GM11168 (cell line): ENCODE data around the gene RIC8B.
"Not testable (repeated sequence)": the region's sequence is repeated elsewhere in the genome, so short reads cannot be mapped to it uniquely, and the experiment has no call there.

Experiments used
- in situ Hi-C: fragments of 300-500 bp; cut with MboI; formaldehyde crosslinking; loops from one replicate; pipeline ENCODE4 v1.12.0; 2022; ENCODE audit warnings: low sequenced_read_pairs; ENCODE audit not compliant: unreplicated experiment

Gene RIC8B

DNA sequence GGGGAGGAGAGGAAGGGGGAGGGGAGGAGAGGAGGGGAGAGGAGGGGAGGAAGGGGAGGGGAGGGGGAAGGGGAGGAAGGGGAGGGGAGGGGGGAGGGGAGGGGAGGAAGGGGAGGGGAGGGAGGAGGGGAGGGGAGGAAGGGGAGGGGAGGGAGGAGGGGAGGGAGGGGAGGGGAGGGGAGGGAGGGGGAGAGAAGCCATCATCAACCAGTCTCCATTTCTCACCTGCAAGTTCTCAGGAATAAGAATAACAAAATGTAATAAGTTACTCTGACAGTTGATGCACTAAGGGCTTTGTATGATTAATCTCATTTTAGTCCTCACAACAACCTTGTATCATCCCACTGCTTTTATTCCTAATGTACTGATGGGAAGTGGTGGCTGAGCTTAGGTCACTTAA is 122.1 kb downstream of the RIC8B start:
- in situ Hi-C loops: no loop called here

GRCh38 chr12:106897082-106897481 is 122.6 kb downstream of the RIC8B start:
- in situ Hi-C loops: no loop called here

DNA sequence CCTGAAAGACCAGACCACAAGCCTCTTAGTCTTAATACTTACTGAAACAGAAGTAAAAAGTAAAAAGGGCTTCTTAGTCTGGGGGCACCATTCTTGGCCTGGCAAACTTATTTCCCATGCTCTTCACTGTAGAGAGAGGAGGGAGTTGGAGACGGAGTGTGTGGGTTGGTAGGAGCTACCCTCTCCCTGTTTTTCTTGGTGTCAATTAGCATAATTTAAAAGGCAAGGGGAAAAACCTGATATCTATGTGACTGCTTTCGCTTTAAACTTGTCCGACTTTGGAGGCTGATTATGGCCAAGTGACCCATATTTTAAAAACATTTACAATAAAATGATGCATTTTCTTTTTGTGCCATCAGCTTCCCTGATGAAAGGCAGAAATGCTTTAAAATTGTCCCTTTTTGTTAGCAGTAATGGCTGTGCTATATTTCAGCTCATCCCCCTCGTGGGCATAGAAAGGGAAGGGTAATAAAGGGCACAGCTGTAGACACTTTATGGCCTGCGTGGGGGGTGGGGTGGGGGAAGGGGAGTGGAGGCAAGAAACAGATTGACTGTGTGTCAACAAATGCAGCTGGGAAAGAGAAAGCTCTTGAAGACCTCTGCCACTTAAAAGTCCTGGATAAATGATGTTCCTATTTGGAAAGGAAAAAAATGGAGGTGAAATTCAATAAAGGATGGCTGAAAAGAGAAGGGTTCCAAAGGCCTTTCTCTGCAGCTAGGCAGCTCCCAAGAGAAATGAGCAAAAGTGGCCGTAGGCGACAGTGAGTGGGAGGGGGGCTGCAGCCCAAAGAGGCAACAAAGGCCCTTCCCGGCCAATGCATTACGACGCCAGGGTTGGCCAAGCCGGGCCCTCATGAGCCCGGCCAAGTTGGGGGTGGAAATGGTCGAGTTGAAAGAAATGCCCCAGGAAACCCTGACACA is 123.8 kb downstream of the RIC8B start:
- in situ Hi-C loops: no loop called here

- in situ Hi-C loops: no loop called here
These were observed 126.1 kb downstream of the RIC8B start for GRCh38 chr12:106900554-106900953.

DNA sequence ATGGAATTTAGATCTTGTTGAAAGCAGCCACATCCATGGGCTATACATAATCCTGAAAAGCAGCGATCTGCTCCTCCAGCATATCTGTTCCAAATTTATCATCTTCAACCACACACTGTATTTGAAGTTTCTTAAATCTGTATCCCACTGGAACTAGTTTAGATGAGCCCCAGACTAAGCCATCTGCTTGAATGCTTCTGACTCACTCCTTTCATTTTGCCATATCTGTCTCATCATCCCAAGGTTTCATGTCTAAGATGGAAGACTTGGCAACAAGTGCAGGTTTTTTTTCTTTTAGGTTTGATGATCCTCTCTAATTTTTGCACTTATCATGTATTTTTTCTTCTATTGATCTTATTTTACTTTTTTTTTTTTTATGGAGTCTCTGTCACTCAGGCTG is 126.8 kb downstream of the RIC8B start:
- in situ Hi-C loops: no loop called here

DNA sequence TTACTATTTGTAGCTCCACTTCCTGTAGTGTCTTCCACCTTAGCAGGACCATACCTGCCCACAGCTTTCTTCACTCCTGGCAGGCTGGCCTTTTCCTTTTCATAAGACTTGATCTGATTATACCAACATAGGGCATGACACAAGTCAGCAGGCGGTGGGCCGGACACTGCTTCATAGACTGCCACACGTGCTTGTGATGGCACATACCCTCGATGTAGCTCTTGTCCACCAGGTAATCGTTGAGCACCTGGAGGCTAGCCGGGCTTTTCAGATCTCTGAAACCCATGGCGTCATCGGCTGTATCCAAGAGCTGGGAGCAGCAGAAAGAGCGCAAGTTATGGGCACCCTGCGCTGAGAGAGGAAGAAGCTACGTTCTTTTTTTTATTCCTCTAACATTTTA is 127.6 kb downstream of the RIC8B start:
- in situ Hi-C loops: no loop called here

DNA sequence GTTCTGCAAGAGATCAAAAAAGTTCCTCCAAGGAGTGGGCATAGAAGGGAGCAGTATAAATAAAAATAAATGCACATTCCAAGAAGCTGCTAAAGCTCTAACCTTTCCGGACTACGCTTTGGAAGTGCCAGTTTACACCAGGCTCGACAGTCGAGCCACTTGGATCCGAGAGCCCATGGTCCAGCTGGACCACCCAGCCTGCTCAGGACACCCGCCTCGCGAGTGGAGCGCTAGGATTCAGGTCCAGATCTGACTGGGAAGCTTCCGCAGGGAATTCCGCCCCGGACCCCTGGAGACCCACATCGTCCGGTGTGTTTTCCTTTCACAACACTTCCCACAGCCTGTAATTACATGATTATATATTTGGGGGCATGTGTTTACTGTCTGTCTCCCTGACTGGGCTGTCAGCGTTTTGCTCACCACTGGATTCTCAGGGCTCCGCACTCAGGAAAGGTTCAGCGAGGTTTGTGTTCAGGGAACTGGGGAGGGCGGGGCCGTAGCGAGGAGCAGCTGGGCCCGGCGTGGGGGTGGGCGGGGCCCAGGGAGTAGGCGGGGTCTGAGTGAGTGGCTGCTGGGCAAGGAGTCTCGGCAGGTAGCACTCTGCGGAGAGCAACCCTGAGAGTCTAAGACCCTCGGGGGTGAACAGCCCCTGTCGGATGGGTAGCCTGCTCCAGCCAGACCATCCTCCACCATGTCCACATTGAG is 128.9 kb downstream of the RIC8B start:
- in situ Hi-C loops: no loop called here

GRCh38 chr12:106906715-106907114 is 132.2 kb downstream of the RIC8B start:
- in situ Hi-C loops: no loop called here

- in situ Hi-C loops: no loop called here
These were observed 132.9 kb downstream of the RIC8B start for GRCh38 chr12:106907411-106907810.

- in situ Hi-C loops: no loop called here
These were observed 133.4 kb downstream of the RIC8B start for GRCh38 chr12:106907846-106908245.

- in situ Hi-C loops: no loop called here
These were observed 134.1 kb downstream of the RIC8B start for GRCh38 chr12:106908561-106908960.

DNA sequence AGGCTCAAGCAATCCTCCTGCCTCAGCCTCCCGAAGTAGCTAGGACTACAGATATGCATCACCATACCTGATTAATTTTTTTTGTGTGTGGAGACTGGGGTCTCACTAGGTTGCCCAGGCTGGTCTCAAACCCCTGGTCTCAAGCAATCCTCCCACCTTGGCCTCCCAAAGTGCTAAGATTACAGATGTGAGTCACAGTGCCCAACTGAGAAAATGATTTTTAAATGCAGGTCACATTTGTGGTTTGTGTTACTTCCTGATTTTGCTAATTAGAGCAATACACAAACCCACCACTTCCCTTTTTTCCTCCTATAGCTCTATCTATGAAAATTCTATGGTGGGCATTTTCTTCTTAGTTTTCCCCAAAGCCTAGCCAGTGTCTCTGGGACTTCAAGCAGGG is 135.7 kb downstream of the RIC8B start:
- in situ Hi-C loops: no loop called here

DNA sequence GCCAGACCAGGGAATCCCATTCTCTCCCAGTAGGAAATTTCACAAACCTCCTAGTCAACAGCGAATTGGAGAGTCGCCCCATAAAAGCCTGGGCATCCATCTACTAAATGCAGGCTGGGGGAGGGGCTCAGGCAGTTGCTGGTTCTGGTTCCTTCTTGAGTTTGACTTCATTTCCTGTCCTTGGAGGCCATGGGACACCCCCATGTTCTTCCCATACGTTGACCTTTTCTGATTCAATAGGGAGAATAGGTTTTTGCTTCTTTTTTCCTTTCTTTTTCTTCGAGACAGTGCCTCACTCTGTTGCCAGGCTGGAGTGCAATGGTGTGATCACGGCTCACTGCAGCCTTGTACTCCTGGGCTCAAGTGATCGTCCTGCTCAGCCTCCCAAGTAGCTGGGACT is 137.1 kb downstream of the RIC8B start:
- in situ Hi-C loops: no loop called here

DNA sequence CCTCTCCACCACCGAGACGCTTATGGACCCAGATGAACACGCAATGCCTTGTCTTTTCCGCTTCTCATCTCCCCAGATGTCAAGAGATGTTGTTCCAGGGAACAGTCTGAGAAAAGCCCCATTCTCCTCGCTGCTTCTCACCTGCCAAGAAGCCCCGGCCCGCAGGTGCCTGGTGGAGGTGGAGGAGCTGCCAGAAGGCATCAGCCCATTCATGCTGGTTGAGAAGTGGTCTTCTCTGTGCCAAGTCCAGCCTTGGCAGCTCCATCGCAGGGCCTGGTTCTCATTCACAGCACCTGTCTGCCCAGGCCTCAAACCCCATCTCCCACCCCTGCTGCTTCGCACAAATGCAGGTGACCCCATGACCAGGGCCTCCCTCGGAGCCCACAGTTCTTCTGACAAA is 139.0 kb downstream of the RIC8B start:
- in situ Hi-C loops: no loop called here

- in situ Hi-C loops: loop anchor here (5.0 kb wide), 1 partner anchor 528 kb away; no protein-coding TSS in a partner anchor
These were observed 140.5 kb downstream of the RIC8B start for GRCh38 chr12:106914796-106915634.

GRCh38 chr12:106915635-106916026 is 141.1 kb downstream of the RIC8B start:
- in situ Hi-C loops: loop anchor here (5.0 kb wide), 1 partner anchor 528 kb away; no protein-coding TSS in a partner anchor

DNA sequence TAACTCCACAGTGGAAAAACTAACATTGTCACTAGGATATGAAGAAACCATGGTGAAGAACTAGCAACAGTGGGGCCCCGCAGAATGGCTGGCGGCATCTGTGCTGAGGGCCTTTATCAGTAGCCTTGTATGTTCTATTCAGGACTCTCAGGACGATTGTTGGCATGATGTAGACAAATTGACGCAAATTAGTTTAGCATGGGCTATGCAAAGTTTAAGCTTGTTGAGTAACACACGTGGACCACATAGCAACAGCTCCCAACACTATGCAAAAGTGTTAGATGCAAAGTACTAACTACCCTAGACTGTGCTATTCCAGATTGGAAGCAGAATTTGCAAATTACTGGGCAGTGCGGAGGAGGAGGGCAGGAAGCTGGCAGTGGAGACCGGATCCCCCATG is 143.0 kb downstream of the RIC8B start:
- in situ Hi-C loops: loop anchor here (5.0 kb wide), 1 partner anchor 530 kb away; no protein-coding TSS in a partner anchor

DNA sequence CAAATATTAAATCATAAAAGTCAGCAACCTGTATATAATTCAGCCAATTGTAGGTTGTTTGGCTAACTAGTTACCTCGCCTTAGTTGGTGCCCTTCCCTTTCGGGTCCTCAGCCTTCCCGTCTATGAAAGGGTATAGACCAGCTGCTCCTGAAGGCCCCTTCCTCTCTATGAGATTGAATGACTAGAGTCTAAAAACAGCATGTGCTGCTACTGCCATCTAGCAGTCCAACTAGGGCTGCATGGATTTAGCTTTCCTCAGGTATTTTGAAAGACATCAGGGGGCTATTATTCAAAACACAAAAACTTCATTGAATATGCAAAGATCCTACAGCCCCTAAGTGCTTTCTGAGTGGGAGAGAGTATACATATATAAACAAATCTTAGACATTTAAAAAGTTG is 144.3 kb downstream of the RIC8B start:
- in situ Hi-C loops: loop anchor here (5.0 kb wide), 1 partner anchor 531 kb away; no protein-coding TSS in a partner anchor

DNA sequence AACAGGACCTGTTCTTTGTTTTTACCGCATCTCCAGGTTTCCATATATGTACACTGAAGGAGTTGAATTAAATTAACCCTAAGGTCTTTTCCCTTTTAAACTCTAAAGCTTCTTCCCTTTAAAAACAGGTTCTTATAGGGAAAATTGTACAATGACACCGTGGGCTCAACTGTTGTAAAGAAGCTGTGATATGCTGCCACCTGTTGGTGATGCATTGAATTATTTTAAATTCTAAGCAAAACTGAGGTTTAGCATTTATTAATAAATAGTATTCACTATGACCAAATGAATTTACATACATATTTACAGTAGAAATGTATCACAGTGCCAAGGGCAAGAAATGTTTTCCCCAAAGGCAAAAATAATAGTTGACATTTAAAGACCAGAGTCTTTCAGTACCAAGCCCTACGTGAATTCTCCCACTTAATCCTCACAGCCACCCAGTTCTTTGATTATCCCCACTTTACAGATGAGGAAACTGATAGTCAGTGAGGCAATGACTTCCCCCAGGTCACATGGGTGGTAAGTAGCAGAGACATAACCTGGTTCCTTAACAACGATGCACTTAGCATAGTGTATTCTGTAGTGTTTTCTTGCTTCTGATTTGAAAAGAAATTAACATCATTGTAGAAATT is 145.5 kb downstream of the RIC8B start:
- in situ Hi-C loops: loop anchor here (5.0 kb wide), 1 partner anchor 533 kb away; no protein-coding TSS in a partner anchor

DNA sequence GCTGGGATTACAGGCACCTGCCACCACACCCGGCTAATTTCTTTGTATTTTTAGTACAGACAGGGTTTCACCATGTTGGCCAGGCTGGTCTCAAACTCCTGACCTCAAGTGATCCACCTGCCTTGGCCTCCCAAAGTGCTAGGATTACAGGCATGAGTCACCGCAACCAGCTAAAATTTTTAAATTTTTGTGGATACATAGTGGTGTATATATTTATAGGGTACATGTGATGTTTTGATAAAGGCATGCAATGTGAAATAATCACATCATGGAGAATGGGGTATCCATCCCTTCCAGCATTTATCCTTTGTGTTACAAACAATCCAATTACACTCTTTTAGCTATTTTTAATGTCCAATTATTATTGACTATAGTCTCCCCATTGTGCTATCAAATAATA is 147.5 kb downstream of the RIC8B start:
- in situ Hi-C loops: not testable (repeated sequence)
